ENCODE results near the gene ACOD1.

The ACOD1 gene

DNA sequence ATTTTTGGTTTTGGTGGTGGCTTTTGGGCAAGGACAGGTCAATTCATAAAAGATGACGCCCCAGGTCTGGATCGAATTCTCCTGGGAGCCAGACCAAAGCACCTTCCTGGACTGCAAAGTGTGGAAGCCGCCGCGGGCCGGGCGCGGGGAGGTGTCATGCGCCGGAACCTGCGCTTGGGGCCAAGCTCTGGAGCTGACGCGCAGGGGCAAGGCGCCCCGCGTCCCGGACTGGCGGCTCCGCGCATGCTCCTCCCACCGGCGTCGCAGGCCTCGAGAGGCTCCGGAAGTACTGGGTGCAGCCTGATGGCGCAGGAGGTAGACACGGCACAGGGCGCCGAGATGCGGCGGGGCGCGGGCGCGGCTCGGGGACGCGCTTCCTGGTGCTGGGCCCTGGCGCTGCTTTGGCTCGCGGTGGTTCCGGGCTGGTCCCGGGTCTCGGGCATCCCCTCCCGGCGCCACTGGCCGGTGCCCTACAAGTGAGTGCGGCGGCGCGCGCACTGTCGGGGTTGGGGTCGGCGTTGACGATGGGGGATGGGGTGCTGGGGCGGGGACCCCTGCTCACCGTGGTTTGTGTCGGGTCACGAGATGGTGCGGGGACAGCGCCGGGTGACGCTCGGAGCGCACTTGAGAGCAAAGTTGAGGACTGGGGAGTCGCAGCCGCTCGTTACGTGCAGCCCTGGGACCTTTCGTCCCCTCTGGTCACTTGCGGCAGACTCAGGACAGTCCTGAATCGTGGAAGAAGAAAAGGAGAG lies 43.7 kb downstream of the ACOD1 start, which contains the start of gene CLN5:
CLN5 (plus strand) TSS at position 286 of the 752 bp plus-strand sequence; CDS start at position 304, 18 bp downstream.
- DNase-seq (ENCODE audit: low spot score) = peak; percentile 94

DNA sequence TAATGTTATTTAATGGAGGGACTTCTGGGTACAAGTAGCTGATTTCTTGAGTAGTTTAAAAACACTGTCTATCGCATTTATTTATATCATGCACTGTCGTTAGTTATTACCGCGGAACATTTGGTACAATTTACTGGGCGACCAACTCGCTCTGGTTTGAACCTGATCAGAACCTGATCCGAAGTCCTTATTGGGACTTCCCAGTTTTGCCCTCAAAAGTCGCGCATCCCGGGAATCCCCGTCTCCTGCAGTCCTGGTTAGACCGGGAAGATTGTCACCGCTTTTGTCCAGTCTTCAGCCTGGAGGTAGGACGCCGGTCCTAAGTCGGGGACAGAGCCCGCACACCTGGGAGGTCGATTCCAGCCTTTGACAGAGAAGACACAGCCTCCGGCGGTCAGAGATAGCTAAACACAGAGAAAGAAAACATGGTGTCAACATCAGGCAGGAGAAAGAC lies 44.3 kb downstream of the ACOD1 start:
- peak; percentile 23 for DNase-seq (ENCODE audit: low spot score)

DNA sequence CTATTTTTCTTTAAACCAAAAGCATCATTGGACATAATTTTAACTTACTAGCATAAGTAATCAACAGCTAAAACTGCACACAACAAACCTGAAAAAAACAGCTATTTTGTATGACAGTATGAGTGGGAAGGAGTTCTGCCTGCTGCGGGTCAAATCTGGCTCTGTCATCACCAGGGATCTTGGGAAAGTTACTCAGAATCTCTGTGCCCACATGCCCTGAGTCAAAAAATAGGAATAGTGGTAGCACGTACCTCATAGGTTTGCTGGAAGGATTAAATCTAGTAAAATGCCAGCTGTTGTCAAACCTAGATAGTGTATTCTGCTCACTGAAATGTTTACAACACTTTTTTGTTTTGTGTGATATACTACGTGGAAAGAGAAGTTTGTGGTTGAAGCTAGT lies 44.7 kb downstream of the ACOD1 start:
- DNase-seq (ENCODE audit: low spot score) = no peak

DNA sequence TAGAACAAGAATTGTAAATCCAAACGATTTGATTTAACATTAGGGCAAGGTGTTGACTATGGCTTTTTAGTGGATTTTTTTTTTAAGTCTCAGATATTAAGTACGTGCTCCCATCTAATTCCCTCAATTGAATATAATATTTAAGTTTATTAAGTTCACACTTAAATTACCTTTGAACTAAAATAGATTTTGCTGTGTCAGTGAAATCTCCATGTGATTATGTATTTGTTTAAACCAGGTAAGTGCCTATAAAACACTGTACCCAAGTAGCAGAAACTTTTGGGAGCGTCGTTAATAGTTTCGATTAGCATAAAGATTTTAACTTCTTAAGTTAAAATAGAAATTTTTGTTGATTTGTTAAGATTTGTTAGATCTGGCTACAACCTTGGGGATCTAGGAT lies 45.2 kb downstream of the ACOD1 start:
- DNase-seq (ENCODE audit: low spot score) = no peak

DNA sequence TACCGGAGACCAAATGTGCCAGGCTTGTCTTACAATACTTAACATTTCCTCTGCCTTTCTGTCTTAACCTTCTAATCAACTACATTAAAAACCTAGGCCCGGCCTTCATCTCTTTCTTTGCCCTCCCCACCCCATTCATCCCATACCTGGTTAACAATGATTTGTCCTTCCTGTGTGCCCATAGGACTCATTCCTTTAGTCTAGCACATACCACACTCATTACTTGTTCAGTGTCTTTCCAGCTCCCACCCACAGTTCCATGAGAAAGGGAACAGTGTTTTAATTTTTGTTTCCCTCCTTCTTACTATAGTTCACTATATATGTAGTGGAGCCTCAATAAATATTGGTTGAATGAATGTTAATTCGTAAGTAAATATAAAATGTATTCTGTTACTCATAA lies 46.0 kb downstream of the ACOD1 start:
- DNase-seq (ENCODE audit: low spot score) = no peak

- no peak for DNase-seq (ENCODE audit: low spot score)
These were observed 52.2 kb downstream of the ACOD1 start for GRCh38 chr13:77000475-77000874.

DNA sequence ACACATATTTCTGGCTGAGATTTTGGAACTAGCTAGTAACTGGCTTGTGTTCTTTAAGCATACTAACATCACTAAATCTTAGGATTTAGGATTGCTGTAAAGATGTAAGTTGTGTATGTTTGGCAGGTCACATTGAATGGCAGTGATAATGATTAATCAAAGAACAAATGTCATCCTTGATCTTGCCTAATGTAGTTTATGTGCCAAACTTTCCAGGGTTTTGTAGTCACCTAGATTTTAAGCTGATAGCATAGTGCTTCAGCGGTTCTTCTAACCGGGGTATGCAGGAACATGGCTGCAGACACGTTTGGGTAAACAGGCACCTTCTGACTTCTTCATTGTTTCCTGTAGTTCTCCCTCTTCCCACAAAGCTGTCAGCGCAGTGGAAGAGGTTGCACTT lies 53.2 kb downstream of the ACOD1 start:
- DNase-seq (ENCODE audit: low spot score) = no peak

GRCh38 chr13:77001963-77002587 lies 53.8 kb downstream of the ACOD1 start:
- no peak for DNase-seq (ENCODE audit: low spot score)

- peak; percentile 10 for DNase-seq (ENCODE audit: low spot score)
These were observed 54.4 kb downstream of the ACOD1 start for GRCh38 chr13:77002590-77003190.

Measured in CD4-positive, alpha-beta T cell treated with Interleukin-2 at 100 ng/mL for 4 hours (primary cell).